Ishikawa (cell line): ENCODE results near the gene NKD1.

Source experiments
- CEBPB ChIP-seq: IDR thresholded peaks from 2 replicates; pipeline ENCODE4 v1.6.1; 2012
- CREB1 ChIP-seq: IDR thresholded peaks from 2 replicates; pipeline ENCODE4 v1.6.1; 2012; ENCODE audit warnings: low read depth
- EGR1 ChIP-seq: IDR thresholded peaks from 2 replicates; pipeline ENCODE4 v1.6.1; 2012
- EP300 ChIP-seq: IDR thresholded peaks from 2 replicates; pipeline ENCODE4 v1.6.1; 2012; ENCODE audit warnings: borderline replicate concordance
- FOXM1 ChIP-seq: IDR thresholded peaks from 2 replicates; pipeline ENCODE4 v1.6.1; 2012; ENCODE audit warnings: low read depth, borderline replicate concordance
- MAX ChIP-seq: IDR thresholded peaks from 2 replicates; pipeline ENCODE4 v1.6.1; 2012
- NFIC ChIP-seq: IDR thresholded peaks from 2 replicates; pipeline ENCODE4 v1.6.1; 2012
- RAD21 ChIP-seq: IDR thresholded peaks from 2 replicates; pipeline ENCODE4 v1.6.1; 2012; ENCODE audit warnings: low read depth
- REST ChIP-seq: IDR thresholded peaks from 2 replicates; pipeline ENCODE4 v1.6.1; 2012; ENCODE audit warnings: low read depth, mild to moderate bottlenecking
- TAF1 ChIP-seq: IDR thresholded peaks from 2 replicates; pipeline ENCODE4 v1.6.1; 2012; ENCODE audit warnings: low read depth, mild to moderate bottlenecking
- TCF12 ChIP-seq: IDR thresholded peaks from 2 replicates; pipeline ENCODE4 v1.6.1; 2012; ENCODE audit warnings: low read depth
- TEAD4 ChIP-seq: IDR thresholded peaks from 2 replicates; pipeline ENCODE4 v1.6.1; 2012
- USF1 ChIP-seq: IDR thresholded peaks from 2 replicates; pipeline ENCODE4 v1.6.1; 2012
- YY1 ChIP-seq: IDR thresholded peaks from 2 replicates; pipeline ENCODE4 v1.6.1; 2012; ENCODE audit warnings: low read depth
- ZBTB7A ChIP-seq: IDR thresholded peaks from 2 replicates; pipeline ENCODE4 v1.6.1; 2012; ENCODE audit warnings: low read depth

Gene NKD1

GRCh38 chr16:50585331-50585776 is 37.2 kb downstream of the NKD1 start:
- no peak for TF ChIP-seq NFIC
- TF ChIP-seq USF1: no peak
- no peak for TF ChIP-seq TEAD4
- TF ChIP-seq FOXM1: no peak
- no peak for TF ChIP-seq MAX
- TF ChIP-seq EP300: no peak
- TF ChIP-seq REST: no peak
- TF ChIP-seq TAF1: no peak
- no peak for TF ChIP-seq TCF12
- TF ChIP-seq CEBPB: no peak
- TF ChIP-seq YY1: no peak
- TF ChIP-seq EGR1: no peak
- no peak for TF ChIP-seq ZBTB7A

- TF ChIP-seq FOXM1 (no peak), RAD21 (no peak), ZBTB7A (no peak), CREB1 (no peak), EP300 (no peak), YY1 (no peak)
Measured at GRCh38 chr16:50587543-50587942, 39.3 kb downstream of the NKD1 start.

GRCh38 chr16:50588276-50588675 is 40.1 kb downstream of the NKD1 start:
- TF ChIP-seq ZBTB7A (no peak), TAF1 (no peak), REST (no peak), FOXM1 (no peak), CEBPB (no peak), CREB1 (no peak), NFIC (no peak), EP300 (no peak), USF1 (no peak), TEAD4 (no peak), MAX (no peak), EGR1 (no peak), YY1 (no peak), RAD21 (no peak), TCF12 (no peak)

GRCh38 chr16:50591209-50591608 is 43.0 kb downstream of the NKD1 start:
- TF ChIP-seq USF1: no peak
- TF ChIP-seq NFIC: no peak
- TF ChIP-seq FOXM1: no peak
- no peak for TF ChIP-seq YY1
- no peak for TF ChIP-seq REST
- TF ChIP-seq TAF1: no peak
- TF ChIP-seq CEBPB: no peak
- TF ChIP-seq ZBTB7A: no peak
- no peak for TF ChIP-seq EGR1
- no peak for TF ChIP-seq TEAD4
- TF ChIP-seq RAD21: no peak
- TF ChIP-seq MAX: no peak
